HepG2 (cell line): ENCODE measurements around the gene SASS6. TPM values are rescaled to one million over a fixed set of nuclear protein-coding genes. Genes with fewer than 3 reads are reported as not detected.
A peak's percentile ranks its signal among the peaks of the same experiment; 100 is the strongest.

ENCODE experiments used
- ISL2 ChIP-seq: sonication (generic); formaldehyde crosslinking; IDR thresholded peaks from 2 replicates; pipeline ENCODE4 v1.5.0; 2020; ENCODE audit warnings: missing genetic modification reagents
- MYNN ChIP-seq: sonication (generic); formaldehyde crosslinking; IDR thresholded peaks from 2 replicates; pipeline ENCODE4 v1.4.0; 2020; ENCODE audit warnings: mild to moderate bottlenecking, low read depth, missing genetic modification reagents
- POLR2AphosphoS5 ChIP-seq: IDR thresholded peaks from 2 replicates; pipeline ENCODE4 v1.6.1; 2012; ENCODE audit warnings: low read depth, low read length
- RCOR2 ChIP-seq: IDR thresholded peaks from 2 replicates; pipeline ENCODE4 v1.6.1; 2016; ENCODE audit warnings: missing biosample characterization, missing genetic modification reagents
- SNRNP70 ChIP-seq: fragments of 200-400 bp; formaldehyde crosslinking; IDR thresholded peaks from 2 replicates; pipeline ENCODE4 v1.6.1; 2017; ENCODE audit warnings: mild to moderate bottlenecking, low read depth, low read length, moderate library complexity
- SP1 ChIP-seq, 2 experiments: fragments of 450-650 bp in 1 of 2; sonication (generic) in 1 of 2; formaldehyde crosslinking in 1 of 2; IDR thresholded peaks; 2 replicates each; pipeline versions ENCODE4 v1.4.0 to v1.6.1; 2016 to 2020; ENCODE audit warnings: missing genetic modification reagents in 1 of 2
- SRY ChIP-seq: sonication (generic); formaldehyde crosslinking; IDR thresholded peaks from 2 replicates; pipeline ENCODE4 v1.8.0; 2022; ENCODE audit warnings: mild to moderate bottlenecking, missing genetic modification reagents
- ZFYVE20 ChIP-seq: sonication (generic); formaldehyde crosslinking; IDR thresholded peaks from 2 replicates; pipeline ENCODE4 v1.8.0; 2023; ENCODE audit warnings: low read depth, mild to moderate bottlenecking, moderate library complexity, missing genetic modification reagents, borderline replicate concordance
- ZNF496 ChIP-seq: sonication (generic); formaldehyde crosslinking; IDR thresholded peaks from 2 replicates; pipeline ENCODE4 v1.8.1; 2023; ENCODE audit warnings: mild to moderate bottlenecking, moderate library complexity, missing genetic modification reagents; ENCODE audit not compliant: insufficient replicate concordance
- ZNF564 ChIP-seq: sonication (generic); formaldehyde crosslinking; IDR thresholded peaks from 2 replicates; pipeline ENCODE4 v1.8.1; 2023; ENCODE audit warnings: mild to moderate bottlenecking, missing genetic modification reagents
- ZNF567 ChIP-seq: sonication (generic); formaldehyde crosslinking; IDR thresholded peaks from 2 replicates; pipeline ENCODE4 v1.8.1; 2023; ENCODE audit warnings: mild to moderate bottlenecking, missing genetic modification reagents, borderline replicate concordance
- ZNF776 ChIP-seq: sonication (generic); formaldehyde crosslinking; IDR thresholded peaks from 2 replicates; pipeline ENCODE4 v1.4.0; 2020; ENCODE audit warnings: mild to moderate bottlenecking, missing genetic modification reagents
- polyA plus RNA-seq, 8 experiments: library from polyadenylated mRNA; depleted of rRNA in 3 of 8; stranded (reverse) in 7 of 8; unstranded in 1 of 8; fragments of >200 nt; fragmentation: Illumina TruSeq in 4 of 8; extraction: Trizol in 4 of 8; gene quantifications; 2 replicates each; pipeline versions ENCODE4 v1.2.1 to v1.2.3, GENCODE V29; 2011 to 2016; ENCODE audit warnings: low read depth in 4 of 8, missing spikeins in 1 of 8, mixed read lengths in 1 of 8; ENCODE audit not compliant: insufficient read depth in 1 of 8
- total RNA-seq, 5 experiments: library from RNA; depleted of rRNA; stranded (reverse); fragments of >200 nt; fragmentation: Illumina TruSeq; extraction: Trizol; gene quantifications; 2 replicates each; pipeline ENCODE4 v1.2.3, GENCODE V29; 2016; ENCODE audit warnings: low read depth in 1 of 5
- TF ChIP-seq, protein P1 (sequence below): sonication (generic); formaldehyde crosslinking; IDR thresholded peaks from 2 replicates; pipeline ENCODE4 v1.8.1; 2022; ENCODE audit warnings: mild to moderate bottlenecking, missing genetic modification reagents
- TF ChIP-seq, protein P2 (sequence below): sonication (generic); formaldehyde crosslinking; IDR thresholded peaks from 2 replicates; pipeline ENCODE4 v1.4.0; 2020; ENCODE audit warnings: missing genetic modification reagents
- TF ChIP-seq, protein P3 (sequence below): sonication (generic); formaldehyde crosslinking; IDR thresholded peaks from 2 replicates; pipeline ENCODE4 v1.8.1; 2023; ENCODE audit warnings: mild to moderate bottlenecking, missing genetic modification reagents
- TF ChIP-seq, protein P4 (sequence below): sonication (generic); formaldehyde crosslinking; IDR thresholded peaks from 2 replicates; pipeline ENCODE4 v1.5.1; 2020; ENCODE audit warnings: mild to moderate bottlenecking, missing genetic modification reagents, moderate library complexity
- TF ChIP-seq, protein P5 (sequence below): sonication (generic); formaldehyde crosslinking; IDR thresholded peaks from 2 replicates; pipeline ENCODE4 v1.5.0; 2020; ENCODE audit warnings: missing genetic modification reagents, mild to moderate bottlenecking, borderline replicate concordance

The SASS6 gene
- total and polyA plus RNA-seq, 2 of the 13 experiments (the other 11 are each of a cell fraction or from before 2014, with no cell fraction given) = 2.3 to 10.7 TPM

DNA sequence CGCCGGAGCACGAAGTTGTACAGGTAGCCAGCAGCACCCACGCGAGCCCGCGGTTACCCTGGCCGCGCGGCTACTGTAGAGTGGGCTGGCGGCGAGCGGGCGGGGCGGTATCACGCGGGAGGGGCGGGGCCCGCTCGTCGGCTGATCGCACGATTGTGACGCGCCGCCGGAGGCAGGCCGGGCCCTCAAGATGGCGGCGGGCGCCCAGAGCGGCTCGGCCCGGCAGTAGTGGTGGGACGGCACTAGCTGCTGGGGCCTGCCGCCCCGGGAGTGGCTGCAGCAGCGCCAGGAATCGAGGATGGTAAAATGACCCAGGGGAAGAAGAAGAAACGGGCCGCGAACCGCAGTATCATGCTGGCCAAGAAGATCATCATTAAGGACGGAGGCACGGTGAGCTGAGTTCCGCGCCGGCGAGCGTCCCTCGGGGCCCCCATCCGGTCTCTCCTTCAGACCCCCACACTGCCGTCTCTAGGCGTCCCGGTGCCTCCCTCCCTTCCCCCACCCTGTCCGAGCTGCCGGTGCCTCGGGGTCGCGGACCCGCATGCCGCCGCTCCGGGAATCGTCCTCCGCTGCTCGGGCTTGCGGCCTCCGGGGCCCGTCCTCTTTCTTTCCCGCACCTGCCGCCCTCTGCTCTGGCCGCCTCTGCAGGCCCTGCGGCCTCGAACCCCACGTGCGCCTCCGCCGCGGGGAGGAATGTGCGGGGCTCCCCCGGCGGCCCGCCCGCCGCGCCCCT, 94.6 kb downstream of the SASS6 start (continued):
- TF ChIP-seq ZNF567 (CRISPR knock-in tag) = no peak
- TF ChIP-seq, protein P1, sequence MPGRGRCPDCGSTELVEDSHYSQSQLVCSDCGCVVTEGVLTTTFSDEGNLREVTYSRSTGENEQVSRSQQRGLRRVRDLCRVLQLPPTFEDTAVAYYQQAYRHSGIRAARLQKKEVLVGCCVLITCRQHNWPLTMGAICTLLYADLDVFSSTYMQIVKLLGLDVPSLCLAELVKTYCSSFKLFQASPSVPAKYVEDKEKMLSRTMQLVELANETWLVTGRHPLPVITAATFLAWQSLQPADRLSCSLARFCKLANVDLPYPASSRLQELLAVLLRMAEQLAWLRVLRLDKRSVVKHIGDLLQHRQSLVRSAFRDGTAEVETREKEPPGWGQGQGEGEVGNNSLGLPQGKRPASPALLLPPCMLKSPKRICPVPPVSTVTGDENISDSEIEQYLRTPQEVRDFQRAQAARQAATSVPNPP = peak; percentile 75
- TF ChIP-seq ZNF564 = peak; percentile 91
- TF ChIP-seq, protein P2, sequence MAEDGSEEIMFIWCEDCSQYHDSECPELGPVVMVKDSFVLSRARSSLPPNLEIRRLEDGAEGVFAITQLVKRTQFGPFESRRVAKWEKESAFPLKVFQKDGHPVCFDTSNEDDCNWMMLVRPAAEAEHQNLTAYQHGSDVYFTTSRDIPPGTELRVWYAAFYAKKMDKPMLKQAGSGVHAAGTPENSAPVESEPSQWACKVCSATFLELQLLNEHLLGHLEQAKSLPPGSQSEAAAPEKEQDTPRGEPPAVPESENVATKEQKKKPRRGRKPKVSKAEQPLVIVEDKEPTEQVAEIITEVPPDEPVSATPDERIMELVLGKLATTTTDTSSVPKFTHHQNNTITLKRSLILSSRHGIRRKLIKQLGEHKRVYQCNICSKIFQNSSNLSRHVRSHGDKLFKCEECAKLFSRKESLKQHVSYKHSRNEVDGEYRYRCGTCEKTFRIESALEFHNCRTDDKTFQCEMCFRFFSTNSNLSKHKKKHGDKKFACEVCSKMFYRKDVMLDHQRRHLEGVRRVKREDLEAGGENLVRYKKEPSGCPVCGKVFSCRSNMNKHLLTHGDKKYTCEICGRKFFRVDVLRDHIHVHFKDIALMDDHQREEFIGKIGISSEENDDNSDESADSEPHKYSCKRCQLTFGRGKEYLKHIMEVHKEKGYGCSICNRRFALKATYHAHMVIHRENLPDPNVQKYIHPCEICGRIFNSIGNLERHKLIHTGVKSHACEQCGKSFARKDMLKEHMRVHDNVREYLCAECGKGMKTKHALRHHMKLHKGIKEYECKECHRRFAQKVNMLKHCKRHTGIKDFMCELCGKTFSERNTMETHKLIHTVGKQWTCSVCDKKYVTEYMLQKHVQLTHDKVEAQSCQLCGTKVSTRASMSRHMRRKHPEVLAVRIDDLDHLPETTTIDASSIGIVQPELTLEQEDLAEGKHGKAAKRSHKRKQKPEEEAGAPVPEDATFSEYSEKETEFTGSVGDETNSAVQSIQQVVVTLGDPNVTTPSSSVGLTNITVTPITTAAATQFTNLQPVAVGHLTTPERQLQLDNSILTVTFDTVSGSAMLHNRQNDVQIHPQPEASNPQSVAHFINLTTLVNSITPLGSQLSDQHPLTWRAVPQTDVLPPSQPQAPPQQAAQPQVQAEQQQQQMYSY (CRISPR knock-in tag) = peak; percentile 32; the same call in 1 of the 2 replicates
- TF ChIP-seq, protein P3, sequence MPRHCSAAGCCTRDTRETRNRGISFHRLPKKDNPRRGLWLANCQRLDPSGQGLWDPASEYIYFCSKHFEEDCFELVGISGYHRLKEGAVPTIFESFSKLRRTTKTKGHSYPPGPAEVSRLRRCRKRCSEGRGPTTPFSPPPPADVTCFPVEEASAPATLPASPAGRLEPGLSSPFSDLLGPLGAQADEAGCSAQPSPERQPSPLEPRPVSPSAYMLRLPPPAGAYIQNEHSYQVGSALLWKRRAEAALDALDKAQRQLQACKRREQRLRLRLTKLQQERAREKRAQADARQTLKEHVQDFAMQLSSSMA (CRISPR knock-in tag) = no peak
- no peak for TF ChIP-seq MYNN (CRISPR knock-in tag)
- TF ChIP-seq ISL2 (CRISPR knock-in tag) = peak; percentile 47; the same call in 1 of the 2 replicates
- peak; percentile 95 for TF ChIP-seq POLR2AphosphoS5
- TF ChIP-seq SP1 (IDR thresholded peaks at IDR 0.05) = no peak
- peak; percentile 89 for TF ChIP-seq SP1 (CRISPR knock-in tag; IDR thresholded peaks at IDR 0.05)
- TF ChIP-seq, protein P4, sequence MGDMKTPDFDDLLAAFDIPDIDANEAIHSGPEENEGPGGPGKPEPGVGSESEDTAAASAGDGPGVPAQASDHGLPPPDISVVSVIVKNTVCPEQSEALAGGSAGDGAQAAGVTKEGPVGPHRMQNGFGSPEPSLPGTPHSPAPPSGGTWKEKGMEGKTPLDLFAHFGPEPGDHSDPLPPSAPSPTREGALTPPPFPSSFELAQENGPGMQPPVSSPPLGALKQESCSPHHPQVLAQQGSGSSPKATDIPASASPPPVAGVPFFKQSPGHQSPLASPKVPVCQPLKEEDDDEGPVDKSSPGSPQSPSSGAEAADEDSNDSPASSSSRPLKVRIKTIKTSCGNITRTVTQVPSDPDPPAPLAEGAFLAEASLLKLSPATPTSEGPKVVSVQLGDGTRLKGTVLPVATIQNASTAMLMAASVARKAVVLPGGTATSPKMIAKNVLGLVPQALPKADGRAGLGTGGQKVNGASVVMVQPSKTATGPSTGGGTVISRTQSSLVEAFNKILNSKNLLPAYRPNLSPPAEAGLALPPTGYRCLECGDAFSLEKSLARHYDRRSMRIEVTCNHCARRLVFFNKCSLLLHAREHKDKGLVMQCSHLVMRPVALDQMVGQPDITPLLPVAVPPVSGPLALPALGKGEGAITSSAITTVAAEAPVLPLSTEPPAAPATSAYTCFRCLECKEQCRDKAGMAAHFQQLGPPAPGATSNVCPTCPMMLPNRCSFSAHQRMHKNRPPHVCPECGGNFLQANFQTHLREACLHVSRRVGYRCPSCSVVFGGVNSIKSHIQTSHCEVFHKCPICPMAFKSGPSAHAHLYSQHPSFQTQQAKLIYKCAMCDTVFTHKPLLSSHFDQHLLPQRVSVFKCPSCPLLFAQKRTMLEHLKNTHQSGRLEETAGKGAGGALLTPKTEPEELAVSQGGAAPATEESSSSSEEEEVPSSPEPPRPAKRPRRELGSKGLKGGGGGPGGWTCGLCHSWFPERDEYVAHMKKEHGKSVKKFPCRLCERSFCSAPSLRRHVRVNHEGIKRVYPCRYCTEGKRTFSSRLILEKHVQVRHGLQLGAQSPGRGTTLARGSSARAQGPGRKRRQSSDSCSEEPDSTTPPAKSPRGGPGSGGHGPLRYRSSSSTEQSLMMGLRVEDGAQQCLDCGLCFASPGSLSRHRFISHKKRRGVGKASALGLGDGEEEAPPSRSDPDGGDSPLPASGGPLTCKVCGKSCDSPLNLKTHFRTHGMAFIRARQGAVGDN (CRISPR knock-in tag) = peak; percentile 83
- no peak; the same call in 1 of the 2 replicates for TF ChIP-seq ZNF776 (CRISPR knock-in tag)
- TF ChIP-seq, protein P5, sequence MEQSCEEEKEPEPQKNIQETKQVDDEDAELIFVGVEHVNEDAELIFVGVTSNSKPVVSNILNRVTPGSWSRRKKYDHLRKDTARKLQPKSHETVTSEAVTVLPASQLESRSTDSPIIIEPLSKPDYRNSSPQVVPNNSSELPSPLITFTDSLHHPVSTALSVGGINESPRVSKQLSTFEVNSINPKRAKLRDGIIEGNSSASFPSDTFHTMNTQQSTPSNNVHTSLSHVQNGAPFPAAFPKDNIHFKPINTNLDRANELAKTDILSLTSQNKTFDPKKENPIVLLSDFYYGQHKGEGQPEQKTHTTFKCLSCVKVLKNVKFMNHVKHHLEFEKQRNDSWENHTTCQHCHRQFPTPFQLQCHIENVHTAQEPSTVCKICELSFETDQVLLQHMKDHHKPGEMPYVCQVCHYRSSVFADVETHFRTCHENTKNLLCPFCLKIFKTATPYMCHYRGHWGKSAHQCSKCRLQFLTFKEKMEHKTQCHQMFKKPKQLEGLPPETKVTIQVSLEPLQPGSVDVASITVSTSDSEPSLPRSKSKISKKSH (CRISPR knock-in tag) = peak; percentile 67; the same call in 1 of the 2 replicates
- no peak for TF ChIP-seq SRY (CRISPR knock-in tag)
- TF ChIP-seq RCOR2 = no peak
- no peak for TF ChIP-seq ZNF496 (CRISPR knock-in tag)
- TF ChIP-seq SNRNP70 = no peak
- no peak for TF ChIP-seq ZFYVE20 (CRISPR knock-in tag)
